ENCODE measurements around the gene TSPAN11. TPM values are rescaled to one million over a fixed set of nuclear protein-coding genes. Genes with fewer than 3 reads are reported as not detected.
A peak's percentile ranks its signal among the peaks of the same experiment; 100 is the strongest.

TSPAN11 gene
- total and polyA plus RNA-seq, 2 of the 8 experiments (the other 6 are each of a cell fraction or from before 2014, with no cell fraction given): 3.9 to 8.2 TPM

DNA sequence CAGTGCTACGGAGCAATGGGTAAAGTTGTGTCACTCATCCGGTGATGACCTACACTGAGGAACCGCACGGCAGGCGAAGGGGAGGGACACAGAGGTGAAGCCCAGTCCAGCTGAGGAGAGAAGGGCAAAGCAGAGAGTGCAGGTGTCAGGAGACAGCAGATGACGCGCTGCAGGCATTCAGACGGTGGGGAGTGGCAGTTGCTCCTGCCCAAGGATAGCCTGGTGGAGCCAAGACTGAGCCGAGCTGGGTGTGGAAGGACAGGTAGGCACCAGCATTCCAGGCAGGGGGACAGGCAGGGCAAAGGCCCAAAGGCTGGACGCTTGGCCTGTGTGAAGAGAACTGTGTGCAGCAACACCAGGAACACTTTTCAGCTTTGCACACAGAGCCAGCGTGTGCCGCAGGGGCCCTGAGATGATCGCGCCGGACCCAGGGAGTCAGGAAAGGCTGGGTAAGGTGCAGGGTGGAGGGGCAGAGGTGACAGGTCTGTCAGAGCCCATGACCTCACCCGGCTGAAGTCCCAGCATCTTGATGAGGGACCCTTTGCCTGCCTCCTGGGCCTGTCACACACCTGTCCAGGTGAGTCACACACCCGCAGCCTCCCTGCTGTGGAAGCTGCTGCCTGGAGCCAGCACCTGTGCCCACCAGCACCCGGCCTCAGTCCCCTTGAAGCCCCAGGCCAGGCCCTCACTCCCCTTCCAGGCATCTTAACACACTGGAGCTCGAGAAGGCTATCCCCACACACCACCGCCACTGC lies 48.4 kb downstream of the TSPAN11 start:
- Histone ChIP-seq H2BK12ac (ENCODE audit: low read depth, low read length) (peak overlapping the region; percentile 27; the same call in 1 of the 2 replicates), H3K18ac (ENCODE audit: extremely low read depth, low read length) (no peak overlapping the region), H3K9ac (replicated peaks in 1 of 4; ENCODE audit: extremely low read depth in 1 of 4, low read depth in 3 of 4, low read length in 3 of 4) (no peak overlapping the region), H3K4me1 (replicated peaks in 1 of 4; ENCODE audit: control insufficient read depth in 3 of 4, insufficient read depth in 4 of 4, low read length in 3 of 4) (peaks cover 2 to 17% (median 7%) of the 10 kb centered on the region in 4 experiments), H3K36me3 (ENCODE audit: control insufficient read depth in 2 of 4, insufficient read depth in 4 of 4, low read length in 3 of 4) (no peaks in the 10 kb centered on the region), H2BK120ac (replicated peaks; ENCODE audit: low read depth, low read length) (no peak overlapping the region), H2AFZ (ENCODE audit: low read length) (no peak overlapping the region), H3K23ac (ENCODE audit: insufficient read length) (no peak overlapping the region), H2BK5ac (ENCODE audit: low read depth, low read length) (0 out of 2 replicates have a peak overlapping the region, but pooled peaks have one; percentile 56), H3K27me3 (replicated peaks in 1 of 4; ENCODE audit: control insufficient read depth in 3 of 4, extremely low read depth in 1 of 4, insufficient read depth in 3 of 4, low read length in 3 of 4) (peaks cover 0 to 2% (median 0%) of the 10 kb centered on the region in 4 experiments; a peak in 1 of 7 replicates), H3K23me2 (ENCODE audit: low read depth, low read length) (no peaks in the 10 kb centered on the region), H3K27ac (ENCODE audit: low read depth, low read length) (no peak overlapping the region), H3K9me3 (ENCODE audit: insufficient read depth in 2 of 2, low read depth in 1 of 2, low read length in 1 of 2) (no peaks in the 10 kb centered on the region), H3K79me2 (ENCODE audit: control insufficient read depth in 1 of 2, insufficient read depth in 2 of 2, low read length in 2 of 2) (no peaks in the 10 kb centered on the region), H3K14ac (ENCODE audit: insufficient read length) (no peak overlapping the region), H4K91ac (replicated peaks; ENCODE audit: insufficient read length, low read length) (no peak overlapping the region), H4K5ac (ENCODE audit: insufficient read length, low read depth, low read length) (no peak overlapping the region), H3K4ac (replicated peaks; ENCODE audit: insufficient read length, low read depth, low read length) (peak overlapping the region; percentile 46), H3K4me2 (ENCODE audit: insufficient read depth in 1 of 2, low read depth in 2 of 2, low read length in 2 of 2) (no peak overlapping the region), H3K4me3 (ENCODE audit: extremely low read depth in 1 of 4, insufficient read depth in 2 of 4, low read depth in 3 of 4, low read length in 4 of 4) (no peak overlapping the region), H3K56ac (replicated peaks; ENCODE audit: insufficient read length, low read depth, low read length) (no peak overlapping the region), H4K8ac (ENCODE audit: extremely low read depth, insufficient read depth, low read length) (no peak overlapping the region; the same call in 1 of the 2 replicates), H3K79me1 (ENCODE audit: low read depth, low read length) (no peaks in the 10 kb centered on the region), H4K20me1 (replicated peaks in 1 of 2; ENCODE audit: control insufficient read depth in 1 of 2, insufficient read depth in 2 of 2, low read length in 2 of 2) (peaks cover 0 to 2% of the 10 kb centered on the region in 2 experiments), H2BK15ac (ENCODE audit: low read length) (peak overlapping the region; percentile 83), H2AK5ac (ENCODE audit: low read depth, low read length) (no peak overlapping the region; the same call in none of the 2 replicates), H2BK20ac (ENCODE audit: low read length) (no peak overlapping the region)
- no peak for DNase-seq (ENCODE audit: low read depth in 1 of 2, low spot score in 2 of 2)
- 85% methylated on average over 20 of the region's 20 CpGs; no CpG with 5 or more reads in 1 of the 2 experiments for WGBS, 2 experiments (ENCODE audit: extremely low coverage in 1 of 2, insufficient coverage in 1 of 2, insufficient read length in 1 of 2, insufficient replicate concordance in 2 of 2, low coverage in 1 of 2, low lambda C conversion rate in 2 of 2, missing lambda C conversion rate in 1 of 2)
- ChIA-PET POLR2A (ENCODE audit: partially characterized antibody) (interaction anchor here (0.8 to 1.7 kb wide), 3 partner anchors 7 to 57 kb away, joined by 3 read pairs; no protein-coding TSS in a partner anchor), CTCF (ENCODE audit: partially characterized antibody) (interaction anchor here (0.6 to 21.1 kb wide), 9 partner anchors 8 to 260 kb away, joined by 3 to 205 read pairs (median 3); no protein-coding TSS in a partner anchor)
- FAIRE-seq: no peak
- TF ChIP-seq TAF1 (IDR thresholded peaks at IDR 0.05; ENCODE audit: low read depth, low read length) (no peak), MAFK (IDR thresholded peaks at IDR 0.05; ENCODE audit: low read depth, low read length) (no peak), BACH1 (IDR thresholded peaks at IDR 0.05; ENCODE audit: low read length) (no peak), JUN (IDR thresholded peaks at IDR 0.05; ENCODE audit: low read depth, low read length) (no peak), RBBP5 (IDR thresholded peaks at IDR 0.05; ENCODE audit: borderline replicate concordance, low read depth, low read length) (no peak), HDAC2 (IDR thresholded peaks at IDR 0.05; ENCODE audit: borderline replicate concordance in 1 of 2, low read depth in 2 of 2, low read length in 2 of 2) (no peak), HDAC6 (IDR thresholded peaks at IDR 0.05; ENCODE audit: low read depth, low read length) (no peak), SAP30 (IDR thresholded peaks at IDR 0.05; ENCODE audit: insufficient read depth, insufficient replicate concordance, low read length) (no peak)
- TF ChIP-seq, protein P1, sequence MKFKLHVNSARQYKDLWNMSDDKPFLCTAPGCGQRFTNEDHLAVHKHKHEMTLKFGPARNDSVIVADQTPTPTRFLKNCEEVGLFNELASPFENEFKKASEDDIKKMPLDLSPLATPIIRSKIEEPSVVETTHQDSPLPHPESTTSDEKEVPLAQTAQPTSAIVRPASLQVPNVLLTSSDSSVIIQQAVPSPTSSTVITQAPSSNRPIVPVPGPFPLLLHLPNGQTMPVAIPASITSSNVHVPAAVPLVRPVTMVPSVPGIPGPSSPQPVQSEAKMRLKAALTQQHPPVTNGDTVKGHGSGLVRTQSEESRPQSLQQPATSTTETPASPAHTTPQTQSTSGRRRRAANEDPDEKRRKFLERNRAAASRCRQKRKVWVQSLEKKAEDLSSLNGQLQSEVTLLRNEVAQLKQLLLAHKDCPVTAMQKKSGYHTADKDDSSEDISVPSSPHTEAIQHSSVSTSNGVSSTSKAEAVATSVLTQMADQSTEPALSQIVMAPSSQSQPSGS (IDR thresholded peaks at IDR 0.05; ENCODE audit: low read length): no peak

Measured in H1 (cell line).